Astrocyte (in vitro differentiated cells and primary cell): Measurements from ENCODE around the gene DMTF1. TPM values are rescaled to one million over a fixed set of nuclear protein-coding genes. Genes with fewer than 3 reads are reported as not detected.
"Not testable (repeated sequence)": the region's sequence is repeated elsewhere in the genome, so short reads cannot be mapped to it uniquely, and the experiment has no call there.

Experiments
- DNase-seq: peaks from one replicate; pipeline ENCODE4 v3.0.0-alpha.2; 2010; ENCODE audit warnings: low read depth
- FAIRE-seq: peaks from 2 replicates; lab custom pipeline; 2011; peaks lifted over from hg19 to GRCh38; lab: Jason Lieb, UNC
- H2AFZ ChIP-seq: 2 replicates; pipeline ENCODE4 v1.6.0; 2012; ENCODE audit warnings: low read depth, low read length, inconsistent platforms
- H3K27ac ChIP-seq: 2 replicates; pipeline ENCODE4 v1.5.1; 2011; ENCODE audit warnings: low read depth, low read length, inconsistent platforms
- H3K27me3 ChIP-seq: 2 replicates; pipeline ENCODE4 v1.6.0; 2011; ENCODE audit warnings: low read length, inconsistent platforms; ENCODE audit not compliant: insufficient read depth
- H3K36me3 ChIP-seq: 2 replicates; pipeline ENCODE4 v1.5.1; 2011; ENCODE audit warnings: low read length, inconsistent platforms; ENCODE audit not compliant: insufficient read depth
- H3K4me1 ChIP-seq: 2 replicates; pipeline ENCODE4 v1.5.1; 2011; ENCODE audit warnings: low read length, inconsistent platforms; ENCODE audit not compliant: insufficient read depth
- H3K4me2 ChIP-seq: 2 replicates; pipeline ENCODE4 v1.6.0; 2012; ENCODE audit warnings: low read length, inconsistent platforms
- H3K4me3 ChIP-seq: 2 replicates; pipeline ENCODE4 v1.5.1; 2011; ENCODE audit warnings: low read depth, mild to moderate bottlenecking, low read length, inconsistent platforms; ENCODE audit not compliant: insufficient read depth
- H3K79me2 ChIP-seq: 2 replicates; pipeline ENCODE4 v1.6.0; 2012; ENCODE audit warnings: mild to moderate bottlenecking, low read length, inconsistent platforms; ENCODE audit not compliant: insufficient read depth
- H3K9ac ChIP-seq: 2 replicates; pipeline ENCODE4 v1.6.0; 2012; ENCODE audit warnings: mild to moderate bottlenecking, low read length, inconsistent platforms
- H3K9me3 ChIP-seq: 2 replicates; pipeline ENCODE4 v1.5.1; 2012; ENCODE audit warnings: low read depth, mild to moderate bottlenecking, low read length, inconsistent platforms; ENCODE audit not compliant: insufficient read depth
- H4K20me1 ChIP-seq: 2 replicates; pipeline ENCODE4 v1.6.0; 2012; ENCODE audit warnings: low read length, inconsistent platforms; ENCODE audit not compliant: insufficient read depth
- H3K27ac Mint-ChIP-seq: one replicate; pipeline ENCODE4 v1.8.0; 2021; ENCODE audit warnings: mild to moderate bottlenecking, mixed read lengths; ENCODE audit not compliant: unreplicated experiment
- H3K27me3 Mint-ChIP-seq: one replicate; pipeline ENCODE4 v1.8.0; 2021; ENCODE audit warnings: low read depth, mixed read lengths; ENCODE audit not compliant: unreplicated experiment
- H3K36me3 Mint-ChIP-seq: one replicate; pipeline ENCODE4 v1.8.0; 2021; ENCODE audit warnings: low read depth, mixed read lengths; ENCODE audit not compliant: unreplicated experiment
- H3K4me1 Mint-ChIP-seq: one replicate; pipeline ENCODE4 v1.8.0; 2021; ENCODE audit warnings: low read depth, mixed read lengths; ENCODE audit not compliant: unreplicated experiment
- H3K4me3 Mint-ChIP-seq: one replicate; pipeline ENCODE4 v1.8.0; 2021; ENCODE audit warnings: mild to moderate bottlenecking, moderate library complexity, mixed read lengths; ENCODE audit not compliant: unreplicated experiment
- H3K9me3 Mint-ChIP-seq: one replicate; pipeline ENCODE4 v1.8.0; 2021; ENCODE audit warnings: mild to moderate bottlenecking, mixed read lengths; ENCODE audit not compliant: unreplicated experiment
- EZH2 ChIP-seq: IDR thresholded peaks from 2 replicates; pipeline ENCODE4 v1.6.1; 2012; ENCODE audit warnings: mild to moderate bottlenecking, low read length, inconsistent platforms; ENCODE audit not compliant: insufficient read depth
- total RNA-seq: library from RNA; stranded (reverse); gene quantifications from 2 replicates; pipeline ENCODE4 v1.2.1, GENCODE V29; 2021
- TF ChIP-seq, protein P1 (sequence below): IDR thresholded peaks from 2 replicates; pipeline ENCODE4 v1.5.1; 2011; ENCODE audit warnings: low read depth, mild to moderate bottlenecking, inconsistent platforms, low read length, moderate library complexity; ENCODE audit not compliant: insufficient read depth

The DMTF1 gene
- total RNA-seq, 1 donor from 2014 or later = 89.2 TPM

DNA sequence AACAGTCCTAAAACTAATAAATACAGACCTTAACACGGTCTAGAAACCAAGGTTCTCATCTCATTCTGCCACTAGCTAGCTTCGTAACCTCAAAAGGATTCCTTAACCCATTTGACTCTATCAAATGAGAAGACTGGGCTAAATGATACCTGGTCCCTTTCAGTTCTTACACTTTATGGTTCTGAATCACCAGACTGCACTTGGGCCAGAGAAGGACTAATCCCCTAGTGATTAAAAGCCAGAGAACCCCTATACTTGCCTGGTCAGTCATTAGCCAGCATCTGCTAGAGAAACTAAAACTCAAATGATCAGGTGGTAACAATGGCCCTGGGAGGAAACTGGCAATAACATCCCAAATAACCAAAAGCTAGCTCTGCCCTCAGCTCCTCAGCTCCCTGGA, 50.5 kb downstream of the DMTF1 start:
- FAIRE-seq (no peak), DNase-seq (no peak)
- Mint-ChIP-seq H3K36me3 (peaks cover 33% of the 10 kb centered on the region), H3K9me3 (peaks cover 18% of the 10 kb centered on the region), H3K4me1 (peaks cover 10% of the 10 kb centered on the region), H3K27me3 (no peaks in the 10 kb centered on the region), H3K27ac (no peak overlapping the region), H3K4me3 (no peak overlapping the region)
- TF ChIP-seq EZH2 = no peak
- TF ChIP-seq, protein P1, sequence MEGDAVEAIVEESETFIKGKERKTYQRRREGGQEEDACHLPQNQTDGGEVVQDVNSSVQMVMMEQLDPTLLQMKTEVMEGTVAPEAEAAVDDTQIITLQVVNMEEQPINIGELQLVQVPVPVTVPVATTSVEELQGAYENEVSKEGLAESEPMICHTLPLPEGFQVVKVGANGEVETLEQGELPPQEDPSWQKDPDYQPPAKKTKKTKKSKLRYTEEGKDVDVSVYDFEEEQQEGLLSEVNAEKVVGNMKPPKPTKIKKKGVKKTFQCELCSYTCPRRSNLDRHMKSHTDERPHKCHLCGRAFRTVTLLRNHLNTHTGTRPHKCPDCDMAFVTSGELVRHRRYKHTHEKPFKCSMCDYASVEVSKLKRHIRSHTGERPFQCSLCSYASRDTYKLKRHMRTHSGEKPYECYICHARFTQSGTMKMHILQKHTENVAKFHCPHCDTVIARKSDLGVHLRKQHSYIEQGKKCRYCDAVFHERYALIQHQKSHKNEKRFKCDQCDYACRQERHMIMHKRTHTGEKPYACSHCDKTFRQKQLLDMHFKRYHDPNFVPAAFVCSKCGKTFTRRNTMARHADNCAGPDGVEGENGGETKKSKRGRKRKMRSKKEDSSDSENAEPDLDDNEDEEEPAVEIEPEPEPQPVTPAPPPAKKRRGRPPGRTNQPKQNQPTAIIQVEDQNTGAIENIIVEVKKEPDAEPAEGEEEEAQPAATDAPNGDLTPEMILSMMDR = no peak
- peaks cover 65% of the 10 kb centered on the region for H3K79me2 ChIP-seq
- peaks cover 6% of the 10 kb centered on the region for H3K4me1 ChIP-seq
- no peak overlapping the region for H3K9ac ChIP-seq
- no peak overlapping the region for H3K4me2 ChIP-seq
- H4K20me1 ChIP-seq = peaks cover 52% of the 10 kb centered on the region
- H3K4me3 ChIP-seq = no peak overlapping the region
- H3K27ac ChIP-seq = no peak overlapping the region
- H3K36me3 ChIP-seq = peaks cover 29% of the 10 kb centered on the region
- no peak overlapping the region for H2AFZ ChIP-seq
- H3K27me3 ChIP-seq = no peaks in the 10 kb centered on the region
- H3K9me3 ChIP-seq = peaks cover 5% of the 10 kb centered on the region

DNA sequence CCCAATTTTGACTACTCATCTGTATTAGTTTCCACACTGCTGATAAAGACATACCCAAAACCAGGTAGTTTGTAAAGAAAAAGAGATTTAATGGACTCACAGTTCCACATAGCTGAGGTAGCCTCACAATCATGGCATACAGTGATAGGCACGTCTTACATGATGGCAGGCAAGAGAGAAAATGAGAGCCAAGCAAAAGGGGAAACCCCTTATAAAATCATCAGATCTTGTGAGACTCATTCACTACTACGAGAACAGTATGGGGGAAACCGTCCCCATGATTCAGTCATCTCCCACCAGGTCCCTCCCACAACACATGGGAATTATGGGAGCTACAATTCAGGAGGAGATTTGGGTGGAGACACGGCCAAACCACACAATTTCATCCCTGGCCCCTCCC, 51.7 kb downstream of the DMTF1 start:
- H3K27ac Mint-ChIP-seq, FAIRE-seq, H3K27me3 ChIP-seq, H3K27me3 Mint-ChIP-seq, H3K4me3 ChIP-seq, H3K27ac ChIP-seq, H3K4me1 ChIP-seq, DNase-seq, H2AFZ ChIP-seq, H3K9me3 ChIP-seq, H3K4me2 ChIP-seq, H3K9ac ChIP-seq, H3K4me3 Mint-ChIP-seq: not testable (repeated sequence)
- Histone ChIP-seq H3K36me3 (peaks cover 21% of the 10 kb centered on the region), H3K79me2 (peaks cover 66% of the 10 kb centered on the region), H4K20me1 (peaks cover 60% of the 10 kb centered on the region)
- H3K9me3 Mint-ChIP-seq = peaks cover 18% of the 10 kb centered on the region
- H3K36me3 Mint-ChIP-seq = peaks cover 36% of the 10 kb centered on the region
- H3K4me1 Mint-ChIP-seq = peaks cover 13% of the 10 kb centered on the region

DNA sequence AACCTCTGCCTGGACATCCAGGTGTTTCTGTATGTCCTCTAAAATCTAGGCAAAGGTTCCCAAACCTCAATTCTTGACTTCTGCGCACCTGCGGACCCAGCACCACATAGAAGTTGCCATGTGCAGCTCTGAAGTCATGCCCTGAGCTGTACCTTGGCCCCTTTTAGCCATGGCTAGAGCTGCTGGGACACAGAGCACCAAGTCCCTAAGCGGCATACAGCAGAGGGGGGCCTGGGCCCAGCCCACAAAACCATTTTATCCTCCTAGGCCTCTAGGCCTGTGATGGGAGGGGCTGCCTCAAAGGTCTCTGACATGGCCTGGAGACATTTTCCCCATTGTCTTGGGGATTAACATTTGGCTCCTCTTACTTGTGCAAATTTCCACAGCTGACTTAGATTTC, 52.7 kb downstream of the DMTF1 start:
- H3K79me2 ChIP-seq = peaks cover 63% of the 10 kb centered on the region

DNA sequence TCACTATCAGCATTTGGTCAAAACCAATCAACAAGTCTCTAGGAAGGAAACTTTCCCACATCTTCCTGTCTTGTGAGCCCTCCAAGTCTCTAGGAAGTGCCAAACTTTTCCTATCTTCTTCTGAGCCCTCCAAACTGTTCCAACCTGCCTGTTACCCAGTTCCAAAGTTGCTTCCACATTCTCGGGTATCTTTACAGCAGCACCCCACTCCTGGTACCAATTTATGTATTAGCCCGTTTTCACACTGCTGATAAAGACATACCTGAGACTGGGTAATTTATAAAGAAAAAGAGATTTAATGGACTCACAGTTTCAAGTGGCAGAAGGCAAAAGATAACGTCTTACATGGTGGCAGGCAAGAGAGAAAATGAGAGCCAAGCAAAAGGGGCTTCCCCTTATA, 53.4 kb downstream of the DMTF1 start:
- peaks cover 13% of the 10 kb centered on the region for H3K4me1 Mint-ChIP-seq
- not testable (repeated sequence) for H3K27ac Mint-ChIP-seq, H3K27me3 ChIP-seq, H3K9ac ChIP-seq, H3K9me3 ChIP-seq, H3K4me1 ChIP-seq, FAIRE-seq, H3K27ac ChIP-seq, H2AFZ ChIP-seq, H3K4me3 ChIP-seq, DNase-seq, H3K4me2 ChIP-seq, H3K27me3 Mint-ChIP-seq, H3K4me3 Mint-ChIP-seq
- H3K79me2 ChIP-seq = peaks cover 62% of the 10 kb centered on the region
- peaks cover 13% of the 10 kb centered on the region for H3K36me3 ChIP-seq
- peaks cover 37% of the 10 kb centered on the region for H3K36me3 Mint-ChIP-seq
- peaks cover 62% of the 10 kb centered on the region for H4K20me1 ChIP-seq
- H3K9me3 Mint-ChIP-seq = peaks cover 18% of the 10 kb centered on the region

More for the DNA sequence above, 52.7 kb downstream of the DMTF1 start:
- Mint-ChIP-seq H3K27ac (no peak overlapping the region), H3K9me3 (peaks cover 18% of the 10 kb centered on the region), H3K36me3 (peaks cover 37% of the 10 kb centered on the region), H3K4me1 (peaks cover 15% of the 10 kb centered on the region), H3K27me3 (no peaks in the 10 kb centered on the region), H3K4me3 (no peak overlapping the region)
- no peaks in the 10 kb centered on the region for H3K27me3 ChIP-seq
- no peak overlapping the region for H3K9ac ChIP-seq
- H3K4me1 ChIP-seq = peaks cover 6% of the 10 kb centered on the region
- no peak for FAIRE-seq
- H4K20me1 ChIP-seq = peaks cover 60% of the 10 kb centered on the region
- H3K27ac ChIP-seq = no peak overlapping the region
- no peak for TF ChIP-seq EZH2
- TF ChIP-seq, protein P1 = no peak
- peaks cover 5% of the 10 kb centered on the region for H3K9me3 ChIP-seq
- no peak for DNase-seq
- peaks cover 17% of the 10 kb centered on the region for H3K36me3 ChIP-seq
- no peak overlapping the region for H3K4me3 ChIP-seq
- no peak overlapping the region for H2AFZ ChIP-seq
- H3K4me2 ChIP-seq = no peak overlapping the region
